Thyroid gland (tissue), 4 donors: ENCODE measurements around the gene GALNT2. TPM values are rescaled to one million over a fixed set of nuclear protein-coding genes. Genes with fewer than 3 reads are reported as not detected.

Source experiments
- DNase-seq, 2 donors: peaks; one replicate each; pipeline ENCODE4 v3.0.0-alpha.2; 2019
- H3K27ac ChIP-seq, 3 donors: fragments of 200-600 bp; sonication (generic); 1 replicate in 2 of 3; 2 replicates in 1 of 3; pipeline ENCODE4 v1.5.1; 2016 to 2019; ENCODE audit warnings: mild to moderate bottlenecking in 1 of 3, moderate library complexity in 1 of 3
- H3K27me3 ChIP-seq: fragments of 200-600 bp; sonication (generic); one replicate; pipeline ENCODE4 v1.5.1; 2019
- H3K36me3 ChIP-seq, 2 donors: fragments of 200-600 bp; sonication (generic); one replicate each; pipeline ENCODE4 v1.5.1; 2016 to 2019
- H3K4me1 ChIP-seq, 2 donors: fragments of 200-600 bp; sonication (generic); one replicate each; pipeline ENCODE4 v1.5.1; 2017 to 2019
- H3K4me3 ChIP-seq, 3 donors: fragments of 200-600 bp; sonication (generic); replicated peaks in 1 of 3; 1 replicate in 2 of 3; 2 replicates in 1 of 3; pipeline ENCODE4 v1.5.1; 2016; ENCODE audit warnings: mild to moderate bottlenecking in 1 of 3
- H3K9me3 ChIP-seq: fragments of 200-600 bp; sonication (generic); one replicate; pipeline ENCODE4 v1.5.1; 2017
- POLR2A ChIP-seq, 2 donors: fragments of 450-650 bp; IDR thresholded peaks; one replicate each; pipeline ENCODE4 v1.6.1; 2017; ENCODE audit warnings: antibody characterized with exemption in 2 of 2, mild to moderate bottlenecking in 2 of 2, moderate library complexity in 1 of 2
- WGBS, 2 donors: methylation state at CpG; one replicate each; pipeline ENCODE4 v1.1.5; 2017; 5-methylcytosine and 5-hydroxymethylcytosine counted together
- intact Hi-C: fragments of 100-400 bp; cut with DNase I; formaldehyde crosslinking; loops from one replicate; pipeline ENCODE4 v1.15.1; 2023
- total RNA-seq, 4 donors: library from RNA; depleted of rRNA; stranded (reverse); fragments of >200 nt; gene quantifications; one replicate each; pipeline ENCODE4 v1.2.3, GENCODE V29; 2016
- TF ChIP-seq, protein P1 (sequence below), 6 experiments: fragments of 200-600 bp in 3 of 6; fragments of 450-650 bp in 3 of 6; sonication (generic) in 3 of 6; IDR thresholded peaks; one replicate each; pipeline ENCODE4 v1.5.1; 2016 to 2019; ENCODE audit warnings: antibody characterized with exemption in 6 of 6, mild to moderate bottlenecking in 2 of 6, inconsistent platforms in 1 of 6, moderate library complexity in 1 of 6

The GALNT2 gene
- total RNA-seq, 4 donors from 2014 or later = 26.2 to 48.9 (median 42.3) TPM

DNA sequence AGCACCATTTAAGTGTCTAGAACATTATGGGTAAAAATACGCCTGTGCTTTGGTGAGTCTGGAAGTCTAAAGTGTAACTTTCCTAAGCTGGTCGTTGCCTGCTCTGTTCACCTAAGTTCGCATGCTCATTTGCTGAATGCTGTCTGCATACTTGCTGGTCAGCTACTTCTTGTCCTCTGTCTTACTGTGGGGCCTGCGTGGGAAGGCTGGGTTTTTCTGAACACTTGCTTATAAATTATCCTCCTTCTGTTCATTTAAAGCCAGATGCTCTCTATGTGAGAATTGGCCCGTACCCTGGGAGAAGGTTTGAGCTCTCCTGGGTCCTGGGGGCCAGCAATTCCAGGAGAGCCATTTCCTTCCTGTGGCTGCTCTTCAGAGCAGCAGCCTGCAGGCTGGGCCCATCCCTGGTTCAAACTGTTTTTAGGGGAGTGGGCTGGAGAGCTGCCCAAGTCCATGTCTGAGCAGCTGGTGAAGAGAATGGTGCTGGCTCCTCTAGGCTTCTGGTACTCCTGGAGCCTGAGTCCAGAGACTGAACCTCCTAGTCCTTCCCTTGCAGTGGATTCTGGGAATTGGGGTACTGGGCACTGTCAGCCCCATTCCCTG is 75.7 kb downstream of the GALNT2 start:
- H3K4me1 ChIP-seq = peaks cover 15 to 36% of the 10 kb centered on the region in 2 donors
- H3K4me3 ChIP-seq = no peak overlapping the region
- H3K36me3 ChIP-seq = no peaks in the 10 kb centered on the region
- no peaks in the 10 kb centered on the region for H3K9me3 ChIP-seq
- intact Hi-C loops = no loop called here
- no peaks in the 10 kb centered on the region for H3K27me3 ChIP-seq
- no peak for DNase-seq
- no peak overlapping the region for H3K27ac ChIP-seq
- no peak for TF ChIP-seq POLR2A (IDR thresholded peaks at IDR 0.05)
- TF ChIP-seq, protein P1, sequence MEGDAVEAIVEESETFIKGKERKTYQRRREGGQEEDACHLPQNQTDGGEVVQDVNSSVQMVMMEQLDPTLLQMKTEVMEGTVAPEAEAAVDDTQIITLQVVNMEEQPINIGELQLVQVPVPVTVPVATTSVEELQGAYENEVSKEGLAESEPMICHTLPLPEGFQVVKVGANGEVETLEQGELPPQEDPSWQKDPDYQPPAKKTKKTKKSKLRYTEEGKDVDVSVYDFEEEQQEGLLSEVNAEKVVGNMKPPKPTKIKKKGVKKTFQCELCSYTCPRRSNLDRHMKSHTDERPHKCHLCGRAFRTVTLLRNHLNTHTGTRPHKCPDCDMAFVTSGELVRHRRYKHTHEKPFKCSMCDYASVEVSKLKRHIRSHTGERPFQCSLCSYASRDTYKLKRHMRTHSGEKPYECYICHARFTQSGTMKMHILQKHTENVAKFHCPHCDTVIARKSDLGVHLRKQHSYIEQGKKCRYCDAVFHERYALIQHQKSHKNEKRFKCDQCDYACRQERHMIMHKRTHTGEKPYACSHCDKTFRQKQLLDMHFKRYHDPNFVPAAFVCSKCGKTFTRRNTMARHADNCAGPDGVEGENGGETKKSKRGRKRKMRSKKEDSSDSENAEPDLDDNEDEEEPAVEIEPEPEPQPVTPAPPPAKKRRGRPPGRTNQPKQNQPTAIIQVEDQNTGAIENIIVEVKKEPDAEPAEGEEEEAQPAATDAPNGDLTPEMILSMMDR (IDR thresholded peaks at IDR 0.05) = no peak
- WGBS, 2 donors = 80 to 86% methylated on average over 5 of the region's 5 CpGs

DNA sequence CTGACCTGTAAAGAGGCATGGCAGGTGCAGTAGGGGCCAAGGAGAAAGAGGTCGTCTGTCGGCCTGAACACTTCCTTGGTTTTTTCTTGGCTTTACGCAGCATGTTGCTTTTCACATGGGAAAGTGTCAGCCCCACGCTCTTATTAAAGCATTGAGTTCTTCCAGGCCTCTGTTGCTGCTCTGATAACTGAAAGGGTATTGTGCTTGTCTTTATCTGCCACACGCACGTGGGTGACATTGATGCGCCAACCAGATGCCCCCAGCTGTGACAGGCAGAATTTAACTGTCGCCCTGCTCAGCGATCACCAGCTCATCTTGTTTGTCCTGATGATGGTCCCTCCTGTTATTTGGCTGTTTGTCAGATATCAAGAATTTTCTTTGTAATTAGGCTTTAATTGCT is 76.5 kb downstream of the GALNT2 start:
- Histone ChIP-seq H3K4me3 (no peak overlapping the region), H3K4me1 (peaks cover 19 to 40% of the 10 kb centered on the region in 2 donors), H3K27ac (no peak overlapping the region), H3K36me3 (no peaks in the 10 kb centered on the region), H3K9me3 (no peaks in the 10 kb centered on the region), H3K27me3 (no peaks in the 10 kb centered on the region)
- 93 to 96% methylated on average over 9 of the region's 9 CpGs for WGBS, 2 donors
- intact Hi-C loops = no loop called here
- no peak for DNase-seq
- no peak for TF ChIP-seq POLR2A (IDR thresholded peaks at IDR 0.05)
- TF ChIP-seq, protein P1 (IDR thresholded peaks at IDR 0.05) = no peak

DNA sequence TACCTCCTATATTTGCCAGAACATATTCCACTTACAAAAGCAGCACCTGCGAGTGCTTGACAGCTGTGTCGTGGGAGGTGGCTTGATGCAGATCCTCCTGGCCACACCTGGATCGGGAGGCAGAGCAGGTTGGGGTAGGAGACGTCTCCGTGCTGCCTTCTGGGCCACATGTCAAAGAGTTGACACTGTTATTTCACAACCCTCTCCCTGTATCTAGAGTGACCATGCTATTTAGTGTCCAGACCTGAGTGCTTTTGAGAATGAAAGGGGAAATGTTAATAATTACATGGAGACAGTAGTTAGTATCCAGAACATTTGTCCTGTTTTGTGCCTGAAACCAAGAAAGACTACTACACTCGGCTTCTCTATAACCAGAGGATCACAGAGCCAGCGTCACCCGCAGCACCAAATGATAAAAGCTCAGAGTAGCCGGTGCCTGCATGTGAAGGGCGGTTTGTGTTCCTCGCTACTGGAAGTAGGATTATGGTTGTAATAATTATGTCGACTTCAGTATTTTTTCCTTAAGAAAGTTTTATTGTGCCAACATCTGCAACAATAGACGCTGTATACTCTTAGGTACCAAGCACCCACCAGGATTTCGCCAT is 77.1 kb downstream of the GALNT2 start:
- H3K4me3 ChIP-seq = no peak overlapping the region
- no peak for DNase-seq
- no peaks in the 10 kb centered on the region for H3K9me3 ChIP-seq
- intact Hi-C loops = no loop called here
- H3K27me3 ChIP-seq = no peaks in the 10 kb centered on the region
- TF ChIP-seq POLR2A (IDR thresholded peaks at IDR 0.05) = no peak
- TF ChIP-seq, protein P1 (IDR thresholded peaks at IDR 0.05) = no peak
- H3K36me3 ChIP-seq = no peaks in the 10 kb centered on the region
- WGBS, 2 donors = 87 to 93% methylated on average over 14 of the region's 14 CpGs
- H3K27ac ChIP-seq = no peak overlapping the region
- H3K4me1 ChIP-seq = peaks cover 22 to 43% of the 10 kb centered on the region in 2 donors

DNA sequence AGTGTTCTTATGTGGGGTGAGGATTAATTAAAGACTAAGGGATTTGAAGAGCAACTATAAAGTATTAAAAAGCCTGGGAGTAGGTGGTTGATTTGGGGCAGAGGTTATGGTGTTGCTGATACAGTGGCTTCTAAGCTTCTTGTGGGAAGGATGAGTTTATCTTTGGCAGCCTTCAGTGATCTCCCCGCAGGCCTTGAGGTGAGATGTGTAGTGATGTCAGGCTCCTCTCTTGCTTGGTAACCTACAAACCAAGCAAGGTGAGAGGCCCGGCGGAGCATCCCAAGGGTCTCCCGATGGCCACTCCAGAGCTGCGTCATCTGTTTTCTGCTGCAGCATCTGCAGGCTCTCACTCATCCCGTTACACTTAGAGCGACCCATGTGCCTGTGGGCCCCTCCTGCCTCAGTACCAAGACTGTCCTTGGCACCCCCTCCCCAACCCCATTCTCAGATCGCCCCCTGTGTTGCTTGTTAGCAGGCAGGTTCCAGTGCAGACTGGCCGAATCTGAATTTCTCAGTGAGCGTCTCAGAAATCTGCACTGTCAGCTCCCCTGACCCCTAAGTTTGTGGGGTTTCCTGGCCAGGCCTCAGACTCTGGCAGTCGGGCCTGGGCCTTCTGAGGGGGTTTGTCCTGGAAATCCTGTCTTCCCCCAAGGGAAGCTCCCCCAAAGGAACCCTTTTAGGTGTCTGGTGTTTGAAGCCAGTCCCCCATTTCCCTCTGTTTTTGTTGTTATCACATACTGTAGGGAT is 77.9 kb downstream of the GALNT2 start:
- Histone ChIP-seq H3K36me3 (no peaks in the 10 kb centered on the region), H3K27ac (no peak overlapping the region), H3K4me3 (no peak overlapping the region), H3K9me3 (no peaks in the 10 kb centered on the region), H3K27me3 (no peaks in the 10 kb centered on the region), H3K4me1 (peaks cover 22 to 42% of the 10 kb centered on the region in 2 donors)
- TF ChIP-seq, protein P1 (IDR thresholded peaks at IDR 0.05) = no peak
- TF ChIP-seq POLR2A (IDR thresholded peaks at IDR 0.05) = no peak
- intact Hi-C loops = no loop called here
- WGBS, 2 donors = 91 to 92% methylated on average over 11 of the region's 11 CpGs
- no peak for DNase-seq

DNA sequence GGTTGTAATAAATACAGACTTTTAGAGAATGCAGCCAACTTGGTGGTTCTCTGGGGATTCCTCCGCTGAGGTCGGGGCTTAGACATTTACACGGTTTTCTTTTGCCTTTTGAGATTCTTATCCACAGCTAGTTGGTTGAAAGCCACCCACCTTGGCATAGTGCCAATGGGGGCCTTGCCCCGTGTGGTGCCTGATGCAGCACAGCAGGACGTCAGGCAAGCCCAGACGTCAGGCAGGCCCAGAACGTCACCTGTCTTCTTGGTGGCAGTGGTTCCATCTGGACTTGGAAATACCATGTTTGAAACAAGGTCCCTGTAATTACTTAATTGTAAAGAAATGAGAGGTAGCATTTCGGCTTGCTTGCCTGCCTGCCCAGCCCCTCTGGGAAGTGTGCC is 78.5 kb downstream of the GALNT2 start:
- H3K4me3 ChIP-seq = no peak overlapping the region
- no peak overlapping the region for H3K27ac ChIP-seq
- intact Hi-C loops = no loop called here
- 56 to 61% methylated on average over 8 of the region's 8 CpGs for WGBS, 2 donors
- peaks cover 22 to 36% of the 10 kb centered on the region in 2 donors for H3K4me1 ChIP-seq
- TF ChIP-seq POLR2A (IDR thresholded peaks at IDR 0.05) = no peak
- TF ChIP-seq, protein P1 (IDR thresholded peaks at IDR 0.05) = no peak
- no peaks in the 10 kb centered on the region for H3K9me3 ChIP-seq
- no peaks in the 10 kb centered on the region for H3K27me3 ChIP-seq
- DNase-seq = no peak
- H3K36me3 ChIP-seq = no peaks in the 10 kb centered on the region
